ENCODE results near the gene RBM47.

GRCh38 chr4:40481977-40482376, 147.7 kb downstream of the RBM47 start:
- TF ChIP-seq GATA3 (IDR thresholded peaks at IDR 0.05; ENCODE audit: low read depth, low read length): no peak
- no peak for TF ChIP-seq GATA2 (IDR thresholded peaks at IDR 0.05; ENCODE audit: low read depth, low read length)

Measured in SH-SY5Y (cell line).